Lower lobe of right lung (tissue), 2 donors: ENCODE data around the gene CDC42BPB. TPM values are rescaled to one million over a fixed set of nuclear protein-coding genes. Genes with fewer than 3 reads are reported as not detected.

Source experiments
- ATAC-seq, 2 donors: fragments of 200-7000 bp; cut with Tn5 transposase; one replicate each; pipeline ENCODE4 v1.9.1; 2020 to 2022; ENCODE audit warnings: mild to moderate bottlenecking in 2 of 2, moderate library complexity in 2 of 2
- DNase-seq: peaks from one replicate; pipeline ENCODE4 v3.0.0-alpha.2; 2020
- H3K27ac ChIP-seq: fragments of 200-600 bp; one replicate; pipeline ENCODE4 v1.8.0; 2022
- H3K27me3 ChIP-seq: fragments of 200-600 bp; one replicate; pipeline ENCODE4 v1.8.0; 2022; ENCODE audit warnings: low read depth
- H3K36me3 ChIP-seq: fragments of 200-600 bp; one replicate; pipeline ENCODE4 v1.8.0; 2022; ENCODE audit warnings: mild to moderate bottlenecking
- H3K4me1 ChIP-seq: fragments of 200-600 bp; one replicate; pipeline ENCODE4 v1.8.0; 2022
- H3K4me3 ChIP-seq: fragments of 200-600 bp; one replicate; pipeline ENCODE4 v1.8.0; 2022; ENCODE audit warnings: mild to moderate bottlenecking
- H3K9me3 ChIP-seq: fragments of 200-600 bp; one replicate; pipeline ENCODE4 v1.8.0; 2022
- intact Hi-C: fragments of 100-400 bp; cut with DNase I; formaldehyde crosslinking; loops from one replicate; pipeline ENCODE4 v1.11.0; 2022
- total RNA-seq: library from RNA; stranded (reverse); fragmentation: NEBNext Ultra II Directional; extraction: Animal tissue kit (Norgen Biotek cat#: 25700); gene quantifications from one replicate; pipeline ENCODE4 v1.2.1, GENCODE V29; 2021
- TF ChIP-seq, protein P1 (sequence below): fragments of 200-600 bp; IDR thresholded peaks from one replicate; pipeline ENCODE4 v1.8.0; 2022; ENCODE audit warnings: antibody characterized with exemption, mild to moderate bottlenecking
- donor health status: DM: no; HTN: yes; CAD: no; lungs with severe emphysema.

CDC42BPB gene
- total RNA-seq, 1 donor from 2014 or later, result 114 TPM

DNA sequence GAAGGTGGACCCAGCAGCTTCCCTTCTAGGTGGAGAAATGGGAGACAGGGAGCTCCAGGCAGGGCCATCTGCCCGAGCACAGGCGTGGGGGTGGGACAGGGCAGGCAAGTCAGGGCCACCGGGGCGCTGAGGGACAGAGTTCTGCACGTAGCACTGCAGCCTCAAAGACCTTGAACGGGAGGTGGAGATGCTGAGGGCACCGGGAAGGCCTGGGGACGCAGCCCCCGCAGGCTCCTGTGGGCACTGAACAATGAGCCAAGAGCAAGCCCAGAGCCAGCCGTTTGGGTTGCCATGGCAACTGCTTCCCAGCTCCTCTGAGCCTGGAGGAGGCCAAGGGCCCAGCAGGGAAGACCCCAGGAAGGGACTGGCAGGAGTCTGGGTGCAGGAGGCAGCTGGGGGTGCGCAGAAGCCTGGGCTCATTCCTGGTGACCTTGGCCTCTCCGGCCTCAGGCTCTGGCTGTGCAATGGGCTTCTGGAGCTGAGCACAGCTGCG lies 30.0 kb upstream of the CDC42BPB start:
- TF ChIP-seq, protein P1, sequence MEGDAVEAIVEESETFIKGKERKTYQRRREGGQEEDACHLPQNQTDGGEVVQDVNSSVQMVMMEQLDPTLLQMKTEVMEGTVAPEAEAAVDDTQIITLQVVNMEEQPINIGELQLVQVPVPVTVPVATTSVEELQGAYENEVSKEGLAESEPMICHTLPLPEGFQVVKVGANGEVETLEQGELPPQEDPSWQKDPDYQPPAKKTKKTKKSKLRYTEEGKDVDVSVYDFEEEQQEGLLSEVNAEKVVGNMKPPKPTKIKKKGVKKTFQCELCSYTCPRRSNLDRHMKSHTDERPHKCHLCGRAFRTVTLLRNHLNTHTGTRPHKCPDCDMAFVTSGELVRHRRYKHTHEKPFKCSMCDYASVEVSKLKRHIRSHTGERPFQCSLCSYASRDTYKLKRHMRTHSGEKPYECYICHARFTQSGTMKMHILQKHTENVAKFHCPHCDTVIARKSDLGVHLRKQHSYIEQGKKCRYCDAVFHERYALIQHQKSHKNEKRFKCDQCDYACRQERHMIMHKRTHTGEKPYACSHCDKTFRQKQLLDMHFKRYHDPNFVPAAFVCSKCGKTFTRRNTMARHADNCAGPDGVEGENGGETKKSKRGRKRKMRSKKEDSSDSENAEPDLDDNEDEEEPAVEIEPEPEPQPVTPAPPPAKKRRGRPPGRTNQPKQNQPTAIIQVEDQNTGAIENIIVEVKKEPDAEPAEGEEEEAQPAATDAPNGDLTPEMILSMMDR, result no peak
- intact Hi-C loops, result no loop called here
- no peak overlapping the region for H3K4me3 ChIP-seq
- H3K27ac ChIP-seq, result no peak overlapping the region
- peaks cover 33% of the 10 kb centered on the region for H3K27me3 ChIP-seq
- ATAC-seq (no peak), DNase-seq (peak; percentile 44)
- H3K9me3 ChIP-seq, result no peaks in the 10 kb centered on the region
- H3K4me1 ChIP-seq, result peaks cover 7% of the 10 kb centered on the region
- H3K36me3 ChIP-seq, result no peaks in the 10 kb centered on the region

DNA sequence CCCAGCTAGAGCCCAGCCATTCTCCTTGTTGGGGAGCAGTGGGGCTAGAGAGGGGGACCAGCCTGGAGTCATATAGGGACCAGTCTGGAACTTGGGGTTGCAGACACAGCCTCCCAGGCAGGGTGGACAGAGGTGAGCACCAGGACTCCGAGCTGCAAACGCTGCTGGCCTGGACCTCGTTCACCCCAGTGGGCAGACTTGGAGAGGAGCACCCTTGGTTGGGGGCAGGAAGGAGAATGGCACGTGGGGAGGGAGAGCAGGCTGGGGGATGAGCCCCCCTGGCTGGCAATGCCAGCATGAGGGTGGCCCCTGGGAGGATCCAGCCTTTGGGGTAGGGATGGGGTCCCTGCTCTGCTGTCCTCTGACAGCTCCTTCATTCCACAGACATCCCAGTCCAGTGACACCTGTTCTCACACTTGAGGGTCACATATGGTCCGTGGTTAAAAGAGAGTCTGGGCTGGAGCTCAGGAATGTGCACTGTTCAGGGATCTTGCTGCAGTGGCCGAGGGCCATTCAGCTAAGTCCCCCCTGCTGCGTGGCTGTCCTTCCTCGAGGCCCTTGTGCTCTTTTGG lies 29.5 kb upstream of the CDC42BPB start:
- Histone ChIP-seq H3K36me3 (no peaks in the 10 kb centered on the region), H3K27me3 (peaks cover 33% of the 10 kb centered on the region), H3K9me3 (no peaks in the 10 kb centered on the region), H3K4me3 (no peak overlapping the region), H3K4me1 (peaks cover 7% of the 10 kb centered on the region), H3K27ac (no peak overlapping the region)
- peak; percentile 41 for DNase-seq
- TF ChIP-seq, protein P1, result no peak
- intact Hi-C loops, result no loop called here
- ATAC-seq, result no peak

DNA sequence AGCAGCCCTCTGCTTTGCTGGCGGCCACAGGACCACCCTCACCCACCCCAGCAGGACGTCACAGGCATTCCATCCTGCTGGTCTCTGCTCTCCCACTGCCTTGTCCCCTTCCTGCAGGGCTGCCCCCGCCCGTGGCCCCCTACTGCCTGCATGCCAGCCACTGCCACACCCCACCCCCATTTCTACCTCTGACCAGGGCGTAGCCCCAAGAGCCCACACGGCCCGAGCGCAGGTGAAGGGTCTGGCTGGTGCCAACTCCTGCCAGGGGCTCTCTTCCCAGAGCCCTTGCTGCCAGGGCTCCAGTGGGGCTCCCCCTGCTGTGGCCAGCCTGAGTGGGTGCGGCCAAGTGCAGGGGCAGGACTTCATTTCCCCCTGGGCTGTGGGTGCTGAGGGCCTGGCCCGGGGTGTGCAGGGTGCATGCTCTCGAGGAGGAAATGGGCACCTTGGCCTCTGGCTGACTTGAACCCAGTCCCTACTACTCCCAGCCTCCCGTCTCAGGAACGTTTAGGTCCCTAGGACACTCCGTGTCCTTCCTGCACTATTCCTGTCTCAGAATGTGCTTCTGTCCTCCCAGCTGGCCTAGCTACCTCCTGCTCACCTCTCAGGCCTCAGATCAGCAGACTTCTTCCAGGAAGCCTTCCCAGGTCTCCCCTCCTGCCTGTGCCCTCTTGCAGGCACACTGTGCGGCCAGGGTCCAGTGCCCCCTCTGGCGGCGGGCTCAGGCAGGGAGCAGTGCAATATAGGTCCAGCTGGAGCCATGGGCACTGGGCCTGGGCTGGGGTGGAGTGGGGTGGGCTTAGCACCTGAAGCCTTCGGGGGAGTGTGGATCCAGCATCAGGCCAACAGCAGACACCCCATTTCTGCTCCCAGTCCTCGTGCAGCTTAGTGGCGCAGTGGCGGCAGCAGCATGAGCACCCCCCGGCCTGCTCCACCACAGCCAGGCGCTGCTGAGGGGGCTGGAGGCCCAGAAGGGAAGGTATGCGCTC lies 28.1 kb upstream of the CDC42BPB start:
- Histone ChIP-seq H3K27ac (no peak overlapping the region), H3K4me1 (no peaks in the 10 kb centered on the region), H3K9me3 (no peaks in the 10 kb centered on the region), H3K4me3 (no peak overlapping the region), H3K27me3 (peaks cover 33% of the 10 kb centered on the region), H3K36me3 (no peaks in the 10 kb centered on the region)
- intact Hi-C loops, result no loop called here
- ATAC-seq (no peak), DNase-seq (no peak)
- TF ChIP-seq, protein P1, result no peak

DNA sequence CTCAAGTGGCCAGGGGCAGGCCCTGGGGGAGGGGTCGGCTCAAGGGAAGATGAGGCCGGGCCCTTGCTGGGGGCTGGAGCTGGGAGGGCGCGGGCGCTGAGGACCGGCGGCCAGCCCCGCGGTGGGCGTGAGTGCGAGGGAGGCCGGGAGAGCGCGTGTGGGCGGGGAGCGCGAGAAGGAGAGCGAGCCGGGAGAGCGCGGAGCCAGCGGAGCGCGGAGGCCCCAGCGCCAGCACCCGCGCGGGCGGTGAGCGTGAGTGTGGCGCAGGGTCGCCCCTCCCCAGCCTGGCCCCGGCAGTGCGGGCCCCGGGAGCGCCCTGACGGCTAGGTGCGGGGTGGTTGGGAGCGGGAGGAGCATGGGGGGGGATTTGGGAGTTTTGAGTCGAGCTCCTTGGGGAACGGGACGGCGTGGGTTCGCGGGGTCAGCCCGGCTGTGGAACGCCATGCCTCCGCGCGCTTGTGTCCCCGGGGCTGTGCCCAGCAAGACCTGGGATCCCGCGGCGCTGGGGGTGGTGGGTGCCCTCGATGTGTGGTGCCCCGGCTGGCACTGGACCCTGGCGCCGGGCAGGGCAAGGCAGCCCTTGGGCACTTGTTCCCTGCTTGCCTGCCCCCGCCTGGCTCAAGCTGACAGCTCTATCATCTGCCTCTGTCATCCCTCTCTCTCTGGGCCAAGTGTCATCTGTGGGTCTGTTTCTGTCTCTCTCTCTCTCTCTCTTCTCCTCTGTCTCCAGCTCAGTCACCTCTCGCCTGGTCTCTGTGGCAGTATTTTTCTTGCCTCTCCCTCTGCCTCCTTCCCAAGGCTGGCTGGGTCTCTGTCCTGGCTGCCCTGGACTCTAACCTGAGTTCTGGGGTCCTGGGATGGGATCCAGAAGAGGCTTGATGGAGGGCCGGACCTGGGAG lies 26.9 kb upstream of the CDC42BPB start, which contains the start of gene LBHD2:
TSS of gene LBHD2 (plus strand) at position 190 of the 899 bp plus-strand sequence. CDS start 1,803 bp downstream, outside the sequence.
- H3K27ac ChIP-seq, result no peak within 1 kb of the TSS
- H3K4me3 ChIP-seq, result no peak within 1 kb of the TSS
- no peaks in the 10 kb centered on the region for H3K36me3 ChIP-seq
- peaks cover 33% of the 10 kb centered on the region for H3K27me3 ChIP-seq
- TF ChIP-seq, protein P1, result no peak
- H3K9me3 ChIP-seq, result no peaks in the 10 kb centered on the region
- intact Hi-C loops, result no loop called here
- ATAC-seq (peak; percentile 27 to 54), DNase-seq (peak; percentile 45)
- no peaks in the 10 kb centered on the region for H3K4me1 ChIP-seq

DNA sequence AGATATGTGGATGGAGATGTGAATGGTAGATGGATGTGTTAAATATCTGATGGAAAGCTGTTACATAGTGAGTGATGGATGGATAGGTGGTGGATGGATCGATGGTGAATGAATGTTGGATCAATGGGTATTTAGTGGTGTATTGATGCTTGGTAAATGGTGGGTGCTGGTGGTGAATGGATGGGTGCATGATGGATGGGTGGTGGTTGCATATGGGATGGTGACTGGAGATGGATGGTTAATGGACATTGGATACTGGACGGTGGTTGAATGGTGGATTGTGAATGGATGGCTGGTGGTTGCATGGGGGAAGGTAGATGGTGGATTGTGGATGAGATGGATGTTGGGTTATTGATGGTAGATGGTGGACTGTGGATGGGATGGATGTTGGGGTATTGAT lies 24.6 kb upstream of the CDC42BPB start:
- DNase-seq (no peak), ATAC-seq (no peak)
- H3K4me1 ChIP-seq, result no peaks in the 10 kb centered on the region
- peaks cover 33% of the 10 kb centered on the region for H3K27me3 ChIP-seq
- TF ChIP-seq, protein P1, result no peak
- H3K9me3 ChIP-seq, result no peaks in the 10 kb centered on the region
- H3K27ac ChIP-seq, result no peak overlapping the region
- no peaks in the 10 kb centered on the region for H3K36me3 ChIP-seq
- intact Hi-C loops, result no loop called here
- H3K4me3 ChIP-seq, result no peak overlapping the region
